GM23338 (cell line): ENCODE results near the gene CDH4. TPM values are rescaled to one million over a fixed set of nuclear protein-coding genes. Genes with fewer than 3 reads are reported as not detected.
"Not testable (repeated sequence)": the region's sequence is repeated elsewhere in the genome, so short reads cannot be mapped to it uniquely, and the experiment has no call there.

Experiments
- ATAC-seq: fragments of 200-7000 bp; cut with Tn5 transposase; 3 replicates; pipeline ENCODE4 v1.9.1; 2020
- DNase-seq: peaks from one replicate; pipeline ENCODE4 v3.0.0-alpha.2; 2015; ENCODE audit warnings: low spot score
- H2AFZ ChIP-seq: fragments of 200-600 bp; sonication (generic); 2 replicates; pipeline ENCODE4 v1.8.0; 2016; ENCODE audit warnings: antibody characterized with exemption, mild to moderate bottlenecking, moderate library complexity
- H3F3A ChIP-seq: fragments of 200-600 bp; sonication (generic); replicated peaks from 2 replicates; pipeline ENCODE4 v1.8.0; 2017; ENCODE audit warnings: antibody characterized with exemption, mixed run types, low read depth
- H3K27ac ChIP-seq: fragments of 200-600 bp; sonication (generic); 2 replicates; pipeline ENCODE4 v1.6.1; 2016; ENCODE audit warnings: low read depth
- H3K27me3 ChIP-seq: fragments of 200-600 bp; sonication (generic); 2 replicates; pipeline ENCODE4 v1.8.0; 2016; ENCODE audit warnings: mild to moderate bottlenecking, mixed run types, moderate library complexity; ENCODE audit not compliant: insufficient read depth
- H3K36me3 ChIP-seq: fragments of 200-600 bp; sonication (generic); 2 replicates; pipeline ENCODE4 v1.8.0; 2016; ENCODE audit warnings: mild to moderate bottlenecking; ENCODE audit not compliant: insufficient read depth
- H3K4me1 ChIP-seq: fragments of 200-600 bp; sonication (generic); 2 replicates; pipeline ENCODE4 v1.8.0; 2016; ENCODE audit warnings: mild to moderate bottlenecking, moderate library complexity; ENCODE audit not compliant: insufficient read depth
- H3K4me2 ChIP-seq: fragments of 200-600 bp; sonication (generic); 2 replicates; pipeline ENCODE4 v1.7.1; 2017; ENCODE audit warnings: mixed run types
- H3K4me3 ChIP-seq: fragments of 200-600 bp; sonication (generic); 2 replicates; pipeline ENCODE4 v1.6.1; 2016; ENCODE audit warnings: mixed run types
- H3K79me2 ChIP-seq: fragments of 200-600 bp; sonication (generic); replicated peaks from 2 replicates; pipeline ENCODE4 v1.8.0; 2017; ENCODE audit warnings: mild to moderate bottlenecking; ENCODE audit not compliant: insufficient read depth
- H3K9me2 ChIP-seq: fragments of 200-600 bp; sonication (generic); 2 replicates; pipeline ENCODE4 v1.8.0; 2017; ENCODE audit not compliant: insufficient read depth
- H4K20me1 ChIP-seq: fragments of 200-600 bp; sonication (generic); replicated peaks from 2 replicates; pipeline ENCODE4 v1.8.0; 2017; ENCODE audit warnings: mild to moderate bottlenecking; ENCODE audit not compliant: insufficient read depth
- H3K27ac Mint-ChIP-seq: 2 replicates; pipeline ENCODE4 v1.8.0; 2020; ENCODE audit warnings: inconsistent platforms, mild to moderate bottlenecking, moderate library complexity, mixed read lengths
- H3K27me3 Mint-ChIP-seq: 3 replicates; pipeline ENCODE4 v1.8.0; 2022; ENCODE audit warnings: low read depth, mild to moderate bottlenecking, moderate library complexity, mixed read lengths, inconsistent platforms; ENCODE audit not compliant: insufficient read depth, poor library complexity
- H3K36me3 Mint-ChIP-seq: 3 replicates; pipeline ENCODE4 v1.8.0; 2021; ENCODE audit warnings: low read depth, mild to moderate bottlenecking, inconsistent platforms, moderate library complexity, mixed read lengths
- H3K4me1 Mint-ChIP-seq: 3 replicates; pipeline ENCODE4 v1.8.0; 2020; ENCODE audit warnings: mild to moderate bottlenecking, inconsistent platforms, mixed read lengths
- H3K4me3 Mint-ChIP-seq: 3 replicates; pipeline ENCODE4 v1.8.0; 2021; ENCODE audit warnings: moderate library complexity, mild to moderate bottlenecking, inconsistent platforms, mixed read lengths
- H3K9me3 Mint-ChIP-seq: 3 replicates; pipeline ENCODE4 v1.8.0; 2020; ENCODE audit warnings: moderate library complexity, mild to moderate bottlenecking, inconsistent platforms, mixed read lengths
- CREB1 ChIP-seq: fragments of 250-450 bp; sonication (Bioruptor Pico); IDR thresholded peaks from 2 replicates; pipeline ENCODE4 v1.5.0; 2020; ENCODE audit warnings: low read depth, mild to moderate bottlenecking, moderate library complexity
- EZH2 ChIP-seq: fragments of 200-600 bp; sonication (generic); IDR thresholded peaks from one replicate; pipeline ENCODE4 v1.8.0; 2017; ENCODE audit warnings: antibody characterized with exemption, mild to moderate bottlenecking, low read depth; ENCODE audit not compliant: unreplicated experiment
- NANOG ChIP-seq: IDR thresholded peaks from 2 replicates; pipeline ENCODE4 v1.6.1; 2016; ENCODE audit warnings: antibody characterized with exemption, borderline replicate concordance
- POLR2AphosphoS5 ChIP-seq: IDR thresholded peaks from 2 replicates; pipeline ENCODE4 v1.6.1; 2016; ENCODE audit warnings: antibody characterized with exemption, low read depth
- ZNF331 ChIP-seq: fragments of 250-450 bp; sonication (Bioruptor Pico); IDR thresholded peaks from 2 replicates; pipeline ENCODE4 v1.5.0; 2020; ENCODE audit warnings: low read depth, mild to moderate bottlenecking, moderate library complexity
- polyA plus RNA-seq: library from polyadenylated mRNA; unstranded; fragments of >200 nt; fragmentation: Nextera tagmentation; extraction: Ambion mirVana; gene quantifications from 2 replicates; pipeline ENCODE4 v1.2.1, GENCODE V29; 2016
- total RNA-seq: library from RNA; depleted of rRNA; stranded (reverse); fragments of >200 nt; shearing (Covaris generic); gene quantifications from 2 replicates; pipeline ENCODE4 v1.2.3, GENCODE V29; 2014
- TF ChIP-seq, protein P1 (sequence below): IDR thresholded peaks from 2 replicates; pipeline ENCODE4 v1.6.1; 2016; ENCODE audit warnings: antibody characterized with exemption
- TF ChIP-seq, protein P2 (sequence below), 2 experiments: fragments of 200-600 bp in 1 of 2; sonication (generic) in 1 of 2; conservative IDR thresholded peaks; 2 replicates each; pipeline versions ENCODE4 v1.5.1 to v1.6.1; 2016 to 2017; ENCODE audit warnings: antibody characterized with exemption in 2 of 2, low read depth in 2 of 2, mild to moderate bottlenecking in 2 of 2, moderate library complexity in 1 of 2

The CDH4 gene
- total and polyA plus RNA-seq, 2 experiments from 2014 or later = 1.2 to 4.2 TPM

DNA sequence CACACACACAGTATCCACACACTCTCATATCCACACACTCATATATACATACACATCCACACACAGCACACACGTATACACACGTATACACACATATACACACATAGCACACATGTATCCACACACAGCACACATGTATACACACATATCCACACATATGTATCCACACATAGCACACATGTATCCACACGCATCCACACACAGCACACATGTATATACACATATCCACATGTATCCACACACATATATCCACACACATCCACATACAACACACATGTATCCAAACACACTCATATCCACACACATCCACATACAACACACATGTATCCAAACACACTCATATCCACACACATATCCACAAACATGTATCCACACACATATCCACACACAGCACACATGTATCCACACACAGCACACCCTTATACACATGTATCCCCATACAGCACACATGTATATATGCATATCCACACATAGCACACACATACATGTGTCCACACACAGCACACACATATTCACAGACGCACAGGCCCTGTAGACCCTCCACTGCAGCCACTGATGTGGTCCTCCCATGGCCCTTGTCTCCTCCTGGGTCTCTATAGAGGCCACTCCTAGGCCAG, 172.1 kb downstream of the CDH4 start (continued):
- no peak for TF ChIP-seq ZNF331
- TF ChIP-seq, protein P1, sequence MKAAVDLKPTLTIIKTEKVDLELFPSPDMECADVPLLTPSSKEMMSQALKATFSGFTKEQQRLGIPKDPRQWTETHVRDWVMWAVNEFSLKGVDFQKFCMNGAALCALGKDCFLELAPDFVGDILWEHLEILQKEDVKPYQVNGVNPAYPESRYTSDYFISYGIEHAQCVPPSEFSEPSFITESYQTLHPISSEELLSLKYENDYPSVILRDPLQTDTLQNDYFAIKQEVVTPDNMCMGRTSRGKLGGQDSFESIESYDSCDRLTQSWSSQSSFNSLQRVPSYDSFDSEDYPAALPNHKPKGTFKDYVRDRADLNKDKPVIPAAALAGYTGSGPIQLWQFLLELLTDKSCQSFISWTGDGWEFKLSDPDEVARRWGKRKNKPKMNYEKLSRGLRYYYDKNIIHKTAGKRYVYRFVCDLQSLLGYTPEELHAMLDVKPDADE = no peak
- no peak for TF ChIP-seq CREB1
- TF ChIP-seq NANOG = no peak

DNA sequence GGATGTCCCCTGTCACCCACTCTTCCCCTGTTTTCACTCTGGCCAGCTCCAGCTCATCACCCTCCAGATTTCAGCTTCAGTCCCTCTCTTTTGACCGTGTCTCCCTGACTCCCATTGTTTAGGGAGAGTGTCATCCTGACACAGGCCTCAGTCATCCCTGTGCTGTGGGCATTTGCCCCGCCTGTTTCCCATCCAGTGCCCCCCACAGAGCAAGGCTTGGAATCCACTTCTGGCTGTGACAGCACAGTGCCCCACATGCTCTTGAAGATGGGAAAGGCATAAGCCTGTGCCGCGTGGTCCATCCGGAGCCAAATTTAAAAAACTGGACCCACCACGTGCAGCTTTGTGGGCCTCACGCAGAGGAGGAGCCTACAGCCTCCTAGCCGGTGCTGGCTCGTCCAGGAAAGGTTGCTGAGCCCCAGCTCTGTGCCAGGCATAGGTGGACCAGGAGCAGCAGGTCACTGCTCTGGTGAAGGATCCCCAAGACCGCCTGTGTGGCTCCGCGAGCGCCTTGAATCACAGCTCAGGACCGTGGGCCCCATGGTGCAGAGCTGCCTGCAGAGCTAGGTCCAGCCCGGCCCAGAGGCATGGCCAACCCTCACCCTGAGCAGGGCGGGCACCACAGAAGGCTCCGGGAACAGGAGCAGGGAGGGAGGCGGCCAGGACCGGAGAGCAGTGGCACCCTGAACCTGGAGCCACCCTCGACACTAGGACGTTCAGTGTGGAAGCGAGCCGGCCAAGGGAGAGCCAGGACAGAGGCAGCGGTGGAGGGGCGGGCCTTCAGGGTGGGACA, 172.8 kb downstream of the CDH4 start:
- Histone ChIP-seq H3K36me3 (no peaks in the 10 kb centered on the region), H3K27me3 (no peaks in the 10 kb centered on the region; the same call in 1 of the 2 replicates), H3K4me3 (no peak overlapping the region), H3K79me2 (no peaks in the 10 kb centered on the region), H3K4me1 (peaks cover 10% of the 10 kb centered on the region), H3F3A (0 out of 2 replicates have a peak, but pooled peaks cover 3% of the 10 kb centered on the region), H2AFZ (no peak overlapping the region), H3K27ac (no peak overlapping the region), H3K9me2 (no peaks in the 10 kb centered on the region; the same call in 1 of the 2 replicates), H4K20me1 (no peaks in the 10 kb centered on the region), H3K4me2 (no peak overlapping the region)
- Mint-ChIP-seq H3K9me3 (no peaks in the 10 kb centered on the region), H3K4me3 (no peak overlapping the region), H3K27me3 (peaks cover 16% of the 10 kb centered on the region), H3K36me3 (no peaks in the 10 kb centered on the region; the same call in 2 of the 3 replicates), H3K27ac (no peak overlapping the region), H3K4me1 (peaks cover 1% of the 10 kb centered on the region; the same call in 1 of the 3 replicates)
- TF ChIP-seq ZNF331 (no peak), POLR2AphosphoS5 (no peak), CREB1 (no peak), EZH2 (no peak)
- TF ChIP-seq, protein P1 = no peak
- TF ChIP-seq, protein P2, sequence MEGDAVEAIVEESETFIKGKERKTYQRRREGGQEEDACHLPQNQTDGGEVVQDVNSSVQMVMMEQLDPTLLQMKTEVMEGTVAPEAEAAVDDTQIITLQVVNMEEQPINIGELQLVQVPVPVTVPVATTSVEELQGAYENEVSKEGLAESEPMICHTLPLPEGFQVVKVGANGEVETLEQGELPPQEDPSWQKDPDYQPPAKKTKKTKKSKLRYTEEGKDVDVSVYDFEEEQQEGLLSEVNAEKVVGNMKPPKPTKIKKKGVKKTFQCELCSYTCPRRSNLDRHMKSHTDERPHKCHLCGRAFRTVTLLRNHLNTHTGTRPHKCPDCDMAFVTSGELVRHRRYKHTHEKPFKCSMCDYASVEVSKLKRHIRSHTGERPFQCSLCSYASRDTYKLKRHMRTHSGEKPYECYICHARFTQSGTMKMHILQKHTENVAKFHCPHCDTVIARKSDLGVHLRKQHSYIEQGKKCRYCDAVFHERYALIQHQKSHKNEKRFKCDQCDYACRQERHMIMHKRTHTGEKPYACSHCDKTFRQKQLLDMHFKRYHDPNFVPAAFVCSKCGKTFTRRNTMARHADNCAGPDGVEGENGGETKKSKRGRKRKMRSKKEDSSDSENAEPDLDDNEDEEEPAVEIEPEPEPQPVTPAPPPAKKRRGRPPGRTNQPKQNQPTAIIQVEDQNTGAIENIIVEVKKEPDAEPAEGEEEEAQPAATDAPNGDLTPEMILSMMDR (conservative IDR thresholded peaks at IDR 0.05; ENCODE audit: low read depth in 2 of 2) = no peak
- DNase-seq = no peak
- ATAC-seq = no peak

DNA sequence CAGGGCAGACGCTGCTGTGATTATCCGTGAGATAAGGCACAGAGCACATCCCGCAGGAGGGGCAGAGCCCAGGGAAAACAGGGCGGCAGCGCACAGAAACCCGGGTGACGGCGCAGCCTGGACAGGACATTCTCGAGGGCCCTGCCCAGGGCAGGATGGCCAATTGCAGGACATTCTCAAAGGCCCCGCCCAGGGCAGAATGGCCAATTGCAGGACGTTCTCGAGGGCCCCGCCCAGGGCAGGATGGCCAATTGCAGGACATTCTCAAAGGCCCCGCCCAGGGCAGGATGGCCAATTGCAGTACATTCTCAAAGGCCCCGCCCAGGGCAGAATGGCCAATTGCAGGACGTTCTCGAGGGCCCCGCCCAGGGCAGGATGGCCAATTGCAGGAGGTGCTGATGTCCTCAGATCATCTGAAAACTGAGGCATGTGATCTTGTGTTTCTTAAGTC, 173.5 kb downstream of the CDH4 start:
- H3F3A ChIP-seq, H3K36me3 ChIP-seq, H3K27ac Mint-ChIP-seq, H3K9me2 ChIP-seq, H3K79me2 ChIP-seq, H3K36me3 Mint-ChIP-seq, H2AFZ ChIP-seq, H3K9me3 Mint-ChIP-seq, H3K27ac ChIP-seq, H3K27me3 ChIP-seq, H3K4me3 Mint-ChIP-seq, DNase-seq, H3K4me3 ChIP-seq, ATAC-seq, H3K4me2 ChIP-seq, H4K20me1 ChIP-seq, H3K4me1 Mint-ChIP-seq: not testable (repeated sequence)
- peaks cover 15% of the 10 kb centered on the region for H3K27me3 Mint-ChIP-seq
- H3K4me1 ChIP-seq = peaks cover 17% of the 10 kb centered on the region
